GM12892 (cell line): ENCODE data around the gene CDKAL1.

Experiments used
- DNase-seq: peaks from one replicate; pipeline ENCODE4 v3.0.0; 2011; ENCODE audit not compliant: insufficient read length
- FAIRE-seq: peaks from 2 replicates; lab custom pipeline; 2011; peaks lifted over from hg19 to GRCh38; lab: Jason Lieb, UNC
- POLR2A ChIP-seq: IDR thresholded peaks from 2 replicates; pipeline ENCODE4 v1.6.1; 2011; ENCODE audit warnings: low read depth, low read length, control low read depth
- POLR2AphosphoS5 ChIP-seq: IDR thresholded peaks from 2 replicates; pipeline ENCODE4 v1.6.1; 2011; ENCODE audit warnings: low read depth, low read length, control low read depth
- TAF1 ChIP-seq: IDR thresholded peaks from 2 replicates; pipeline ENCODE4 v1.6.1; 2011; ENCODE audit warnings: low read depth, mild to moderate bottlenecking, control low read depth, low read length, borderline replicate concordance

CDKAL1 gene

GRCh38 chr6:20559924-20560551 is 25.8 kb downstream of the CDKAL1 start:
- no peak for FAIRE-seq
- TF ChIP-seq POLR2AphosphoS5 = no peak
- TF ChIP-seq POLR2A = no peak
- TF ChIP-seq TAF1 = no peak
- no peak for DNase-seq

- DNase-seq (no peak), FAIRE-seq (no peak)
- TF ChIP-seq POLR2A (no peak), TAF1 (no peak), POLR2AphosphoS5 (no peak)
These were observed 29.1 kb downstream of the CDKAL1 start for GRCh38 chr6:20563377-20563776.

- FAIRE-seq = peak; percentile 27
- DNase-seq = no peak
- no peak for TF ChIP-seq TAF1
- TF ChIP-seq POLR2A = no peak
- no peak for TF ChIP-seq POLR2AphosphoS5
These were observed 30.0 kb downstream of the CDKAL1 start for GRCh38 chr6:20564269-20564668.

- no peak for FAIRE-seq
- TF ChIP-seq POLR2AphosphoS5 = no peak
- TF ChIP-seq TAF1 = no peak
- TF ChIP-seq POLR2A = no peak
- no peak for DNase-seq
These were observed 30.5 kb downstream of the CDKAL1 start for GRCh38 chr6:20564777-20565176.

GRCh38 chr6:20565342-20565741 is 31.1 kb downstream of the CDKAL1 start:
- DNase-seq (no peak), FAIRE-seq (no peak)
- no peak for TF ChIP-seq TAF1
- no peak for TF ChIP-seq POLR2AphosphoS5
- no peak for TF ChIP-seq POLR2A

- FAIRE-seq (no peak), DNase-seq (no peak)
- no peak for TF ChIP-seq TAF1
- TF ChIP-seq POLR2A = no peak
- TF ChIP-seq POLR2AphosphoS5 = no peak
These were observed 31.9 kb downstream of the CDKAL1 start for GRCh38 chr6:20566109-20566508.

- DNase-seq = no peak
- TF ChIP-seq POLR2AphosphoS5 (no peak), TAF1 (no peak), POLR2A (no peak)
- FAIRE-seq = no peak
These were observed 34.8 kb downstream of the CDKAL1 start for GRCh38 chr6:20569000-20569610.

GRCh38 chr6:20571261-20571660 is 37.0 kb downstream of the CDKAL1 start:
- no peak for TF ChIP-seq TAF1
- DNase-seq = no peak
- no peak for FAIRE-seq

- DNase-seq (no peak), FAIRE-seq (peak; percentile 44)
- no peak for TF ChIP-seq POLR2AphosphoS5
- no peak for TF ChIP-seq POLR2A
- TF ChIP-seq TAF1 = no peak
These were observed 38.0 kb downstream of the CDKAL1 start for GRCh38 chr6:20572288-20572687.

GRCh38 chr6:20572940-20573339 is 38.7 kb downstream of the CDKAL1 start:
- FAIRE-seq (no peak), DNase-seq (no peak)
- TF ChIP-seq TAF1 (no peak), POLR2A (no peak)

GRCh38 chr6:20574355-20574754 is 40.1 kb downstream of the CDKAL1 start:
- TF ChIP-seq POLR2AphosphoS5 (no peak), POLR2A (no peak), TAF1 (no peak)
- no peak for DNase-seq
- no peak for FAIRE-seq

GRCh38 chr6:20575125-20575524 is 40.9 kb downstream of the CDKAL1 start:
- no peak for TF ChIP-seq POLR2A
- no peak for TF ChIP-seq POLR2AphosphoS5
- TF ChIP-seq TAF1 = no peak
- no peak for FAIRE-seq
- DNase-seq = no peak
